Measurements from ENCODE around the gene CRMP1. TPM values are rescaled to one million over a fixed set of nuclear protein-coding genes. Genes with fewer than 3 reads are reported as not detected.

The CRMP1 gene
- total RNA-seq, 3 donors from 2014 or later (not counting 1 experiment from before 2014, with no cell fraction given): not detected

DNA sequence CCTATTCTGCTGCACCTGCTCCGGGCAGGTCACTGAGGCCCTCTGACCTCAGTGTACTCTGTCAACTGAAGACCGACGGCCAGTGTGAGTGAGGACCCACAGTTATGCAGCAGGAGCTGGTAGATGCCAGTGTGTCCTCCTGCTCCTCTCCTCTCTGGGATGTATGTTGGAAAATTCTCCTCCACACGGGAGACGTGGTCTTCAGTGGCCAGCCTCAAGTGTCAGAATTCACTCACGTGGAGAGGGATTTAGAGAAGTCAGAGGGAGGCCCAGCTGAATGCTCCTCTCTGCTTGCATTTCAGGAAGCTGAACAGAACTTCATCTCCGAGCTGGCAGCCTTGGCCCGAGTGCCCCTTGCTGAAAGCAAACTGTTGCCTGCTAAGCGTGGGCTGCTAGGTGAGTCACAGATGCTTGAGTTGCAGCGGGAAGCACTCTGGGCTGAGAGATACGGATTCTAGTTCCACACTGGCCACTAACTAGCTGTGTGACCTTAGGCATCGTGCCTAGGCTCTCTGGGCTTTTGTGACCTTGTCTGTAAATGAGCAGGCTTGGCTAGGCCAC is 83.6 kb downstream of the CRMP1 start:
- H3K36me3 ChIP-seq (ENCODE audit: control insufficient read depth, insufficient read depth, low read length): no peaks in the 10 kb centered on the region
- no peaks in the 10 kb centered on the region for H3K9me3 ChIP-seq (ENCODE audit: control insufficient read depth, insufficient read depth, low read length)
- no peaks in the 10 kb centered on the region for H3K4me1 ChIP-seq (ENCODE audit: control insufficient read depth, insufficient read depth, low read length)
- H3K36me3 Mint-ChIP-seq: no peaks in the 10 kb centered on the region
- TF ChIP-seq, protein P1, sequence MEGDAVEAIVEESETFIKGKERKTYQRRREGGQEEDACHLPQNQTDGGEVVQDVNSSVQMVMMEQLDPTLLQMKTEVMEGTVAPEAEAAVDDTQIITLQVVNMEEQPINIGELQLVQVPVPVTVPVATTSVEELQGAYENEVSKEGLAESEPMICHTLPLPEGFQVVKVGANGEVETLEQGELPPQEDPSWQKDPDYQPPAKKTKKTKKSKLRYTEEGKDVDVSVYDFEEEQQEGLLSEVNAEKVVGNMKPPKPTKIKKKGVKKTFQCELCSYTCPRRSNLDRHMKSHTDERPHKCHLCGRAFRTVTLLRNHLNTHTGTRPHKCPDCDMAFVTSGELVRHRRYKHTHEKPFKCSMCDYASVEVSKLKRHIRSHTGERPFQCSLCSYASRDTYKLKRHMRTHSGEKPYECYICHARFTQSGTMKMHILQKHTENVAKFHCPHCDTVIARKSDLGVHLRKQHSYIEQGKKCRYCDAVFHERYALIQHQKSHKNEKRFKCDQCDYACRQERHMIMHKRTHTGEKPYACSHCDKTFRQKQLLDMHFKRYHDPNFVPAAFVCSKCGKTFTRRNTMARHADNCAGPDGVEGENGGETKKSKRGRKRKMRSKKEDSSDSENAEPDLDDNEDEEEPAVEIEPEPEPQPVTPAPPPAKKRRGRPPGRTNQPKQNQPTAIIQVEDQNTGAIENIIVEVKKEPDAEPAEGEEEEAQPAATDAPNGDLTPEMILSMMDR (IDR thresholded peaks at IDR 0.05): no peak
- no peak overlapping the region for H3K4me3 Mint-ChIP-seq
- H3K9me3 Mint-ChIP-seq: no peaks in the 10 kb centered on the region
- H3K27ac ChIP-seq (ENCODE audit: low read length): no peak overlapping the region
- no peaks in the 10 kb centered on the region for H3K27me3 ChIP-seq (ENCODE audit: control insufficient read depth, insufficient read depth, low read length)
- H3K4me1 Mint-ChIP-seq: no peaks in the 10 kb centered on the region
- DNase-seq: no peak
- H3K27me3 Mint-ChIP-seq (ENCODE audit: low read depth in 2 of 2): no peaks in the 10 kb centered on the region
- H3K4me3 ChIP-seq (ENCODE audit: low read length): no peak overlapping the region
- no peak for ATAC-seq
- intact Hi-C loops (cut with micrococcal nuclease): no loop called here
- H3K27ac Mint-ChIP-seq: no peak overlapping the region
- 88% methylated on average over 12 of the region's 12 CpGs for WGBS (ENCODE audit: insufficient coverage)

DNA sequence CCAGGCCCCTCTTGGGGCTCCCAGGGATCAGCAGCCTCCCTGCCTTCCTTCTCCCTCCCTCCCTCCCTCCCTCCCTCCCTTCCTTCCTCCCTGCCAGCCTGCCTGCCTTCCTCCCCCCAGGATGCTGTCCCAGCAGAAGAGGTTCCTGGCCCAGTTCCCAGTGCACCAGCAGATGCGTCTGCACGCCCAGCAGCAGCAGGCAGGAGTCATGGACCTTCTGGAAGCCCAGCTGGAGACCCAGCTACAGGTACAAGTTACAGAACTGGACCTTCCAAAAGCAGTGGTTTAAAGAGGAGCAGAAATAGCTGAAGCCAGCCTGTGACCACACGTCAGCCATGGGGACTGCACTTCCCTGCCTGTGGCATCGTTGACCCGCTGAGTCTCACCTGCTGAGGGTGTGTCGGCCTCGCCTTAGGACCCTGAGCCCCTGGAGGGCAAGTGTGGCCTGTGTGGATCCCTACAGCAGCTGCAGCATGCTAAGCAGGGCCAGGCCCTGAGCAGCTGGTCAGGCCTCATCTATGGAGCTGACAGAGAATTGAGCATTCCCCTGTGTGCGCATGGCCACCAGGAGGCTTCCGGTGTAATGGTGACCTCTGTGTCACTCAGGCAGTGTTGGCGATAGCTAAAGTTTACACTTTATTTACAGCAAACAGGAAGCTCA is 84.7 kb downstream of the CRMP1 start:
- H3K27ac ChIP-seq (ENCODE audit: low read length): no peak overlapping the region
- no peaks in the 10 kb centered on the region for H3K36me3 ChIP-seq (ENCODE audit: control insufficient read depth, insufficient read depth, low read length)
- Mint-ChIP-seq H3K9me3 (no peaks in the 10 kb centered on the region), H3K27me3 (ENCODE audit: low read depth in 2 of 2) (no peaks in the 10 kb centered on the region), H3K4me3 (no peak overlapping the region), H3K36me3 (no peaks in the 10 kb centered on the region), H3K4me1 (no peaks in the 10 kb centered on the region), H3K27ac (no peak overlapping the region)
- WGBS (ENCODE audit: insufficient coverage): 84% methylated on average over 9 of the region's 10 CpGs
- H3K27me3 ChIP-seq (ENCODE audit: control insufficient read depth, insufficient read depth, low read length): no peaks in the 10 kb centered on the region
- intact Hi-C loops (cut with micrococcal nuclease): no loop called here
- TF ChIP-seq, protein P1 (IDR thresholded peaks at IDR 0.05): no peak
- no peaks in the 10 kb centered on the region for H3K9me3 ChIP-seq (ENCODE audit: control insufficient read depth, insufficient read depth, low read length)
- ATAC-seq (no peak), DNase-seq (no peak)
- no peaks in the 10 kb centered on the region for H3K4me1 ChIP-seq (ENCODE audit: control insufficient read depth, insufficient read depth, low read length)
- no peak overlapping the region for H3K4me3 ChIP-seq (ENCODE audit: low read length)

DNA sequence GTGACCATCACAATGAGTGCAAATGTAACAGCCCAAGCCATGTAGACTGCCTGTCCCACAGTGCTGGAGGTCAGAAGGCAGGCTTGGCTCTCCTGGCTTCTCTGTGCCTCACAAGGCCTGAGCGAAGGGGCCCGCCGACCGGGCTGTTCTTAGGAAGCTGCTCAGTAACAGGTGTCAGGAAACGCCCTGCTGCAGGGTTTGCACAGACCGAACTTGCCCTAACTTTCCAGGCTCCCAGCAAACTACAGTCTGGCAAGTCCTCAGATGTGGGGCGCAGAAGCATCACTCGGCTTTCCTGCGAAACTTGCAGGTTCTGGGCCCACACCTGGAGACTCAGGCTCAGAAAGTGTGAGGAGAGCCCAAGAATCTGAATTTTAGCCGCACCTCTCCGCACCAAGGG is 87.6 kb downstream of the CRMP1 start:
- H3K9me3 Mint-ChIP-seq: no peaks in the 10 kb centered on the region
- H3K4me1 Mint-ChIP-seq: no peaks in the 10 kb centered on the region
- Histone ChIP-seq H3K27ac (ENCODE audit: low read length) (no peak overlapping the region), H3K4me1 (ENCODE audit: control insufficient read depth, insufficient read depth, low read length) (no peaks in the 10 kb centered on the region), H3K36me3 (ENCODE audit: control insufficient read depth, insufficient read depth, low read length) (no peaks in the 10 kb centered on the region), H3K9me3 (ENCODE audit: control insufficient read depth, insufficient read depth, low read length) (no peaks in the 10 kb centered on the region), H3K27me3 (ENCODE audit: control insufficient read depth, insufficient read depth, low read length) (no peaks in the 10 kb centered on the region), H3K4me3 (ENCODE audit: low read length) (no peak overlapping the region)
- 86% methylated on average over 11 of the region's 11 CpGs for WGBS (ENCODE audit: insufficient coverage)
- no peak for DNase-seq
- H3K4me3 Mint-ChIP-seq: no peak overlapping the region
- no peak overlapping the region for H3K27ac Mint-ChIP-seq
- intact Hi-C loops (cut with micrococcal nuclease): no loop called here
- TF ChIP-seq, protein P1 (IDR thresholded peaks at IDR 0.05): no peak
- no peak for ATAC-seq
- H3K27me3 Mint-ChIP-seq (ENCODE audit: low read depth in 2 of 2): no peaks in the 10 kb centered on the region
- H3K36me3 Mint-ChIP-seq: no peaks in the 10 kb centered on the region

DNA sequence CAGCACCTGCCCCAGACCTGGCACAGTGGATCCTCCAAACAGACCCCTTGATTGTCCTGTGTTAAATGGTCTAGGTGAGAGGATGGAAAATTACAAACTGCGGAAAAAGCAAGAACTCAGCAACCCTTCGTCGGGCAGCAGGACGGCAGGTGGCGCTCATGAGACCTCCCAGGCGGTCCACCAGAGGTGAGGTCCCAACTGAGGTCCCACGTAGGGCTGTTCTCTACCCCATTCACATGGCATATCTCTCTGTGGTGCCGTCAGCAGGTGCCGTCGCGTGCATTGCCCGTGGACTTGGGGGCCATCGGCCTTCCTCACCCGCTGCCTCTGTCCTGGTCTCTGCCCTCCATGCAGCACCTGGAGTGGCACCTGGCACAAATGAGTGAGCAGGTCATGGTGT is 88.2 kb downstream of the CRMP1 start:
- H3K9me3 Mint-ChIP-seq: no peaks in the 10 kb centered on the region
- no peaks in the 10 kb centered on the region for H3K4me1 Mint-ChIP-seq
- no peaks in the 10 kb centered on the region for H3K4me1 ChIP-seq (ENCODE audit: control insufficient read depth, insufficient read depth, low read length)
- H3K36me3 Mint-ChIP-seq: no peaks in the 10 kb centered on the region
- no peak for DNase-seq
- H3K27ac Mint-ChIP-seq: no peak overlapping the region
- WGBS (ENCODE audit: insufficient coverage): 93% methylated on average over 14 of the region's 14 CpGs
- H3K4me3 Mint-ChIP-seq: no peak overlapping the region
- TF ChIP-seq, protein P1 (IDR thresholded peaks at IDR 0.05): no peak
- no peaks in the 10 kb centered on the region for H3K36me3 ChIP-seq (ENCODE audit: control insufficient read depth, insufficient read depth, low read length)
- H3K9me3 ChIP-seq (ENCODE audit: control insufficient read depth, insufficient read depth, low read length): no peaks in the 10 kb centered on the region
- H3K27me3 ChIP-seq (ENCODE audit: control insufficient read depth, insufficient read depth, low read length): no peaks in the 10 kb centered on the region
- no peak overlapping the region for H3K27ac ChIP-seq (ENCODE audit: low read length)
- no peak overlapping the region for H3K4me3 ChIP-seq (ENCODE audit: low read length)
- intact Hi-C loops (cut with micrococcal nuclease): no loop called here
- no peaks in the 10 kb centered on the region for H3K27me3 Mint-ChIP-seq (ENCODE audit: low read depth in 2 of 2)
- ATAC-seq: no peak
